NAMALWA (cell line): ENCODE data around the gene CST3.

Experiments used
- DNase-seq: peaks from one replicate; pipeline ENCODE4 v3.0.0-alpha.2; 2015; ENCODE audit warnings: low spot score

CST3 gene

DNA sequence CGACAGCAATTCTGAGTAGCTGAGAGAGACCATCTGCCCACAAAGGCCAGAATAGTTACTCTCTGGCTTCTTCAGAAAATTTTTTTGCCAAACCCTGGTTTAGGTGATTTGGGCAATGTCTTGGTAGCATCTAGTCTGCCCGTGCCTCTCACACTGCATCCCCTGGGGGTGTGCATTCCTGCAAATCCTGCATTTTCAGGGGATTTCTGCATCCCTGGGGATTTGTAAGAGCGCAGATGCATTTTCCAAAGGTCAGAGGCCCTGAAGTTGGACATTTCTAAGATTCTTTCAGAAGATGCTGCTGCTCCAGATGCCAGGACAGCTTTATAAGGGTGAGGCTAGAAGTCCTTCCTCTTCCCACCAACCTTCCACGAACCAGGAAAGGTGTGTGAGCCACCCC, 36.0 kb downstream of the CST3 start:
- DNase-seq: no peak

DNA sequence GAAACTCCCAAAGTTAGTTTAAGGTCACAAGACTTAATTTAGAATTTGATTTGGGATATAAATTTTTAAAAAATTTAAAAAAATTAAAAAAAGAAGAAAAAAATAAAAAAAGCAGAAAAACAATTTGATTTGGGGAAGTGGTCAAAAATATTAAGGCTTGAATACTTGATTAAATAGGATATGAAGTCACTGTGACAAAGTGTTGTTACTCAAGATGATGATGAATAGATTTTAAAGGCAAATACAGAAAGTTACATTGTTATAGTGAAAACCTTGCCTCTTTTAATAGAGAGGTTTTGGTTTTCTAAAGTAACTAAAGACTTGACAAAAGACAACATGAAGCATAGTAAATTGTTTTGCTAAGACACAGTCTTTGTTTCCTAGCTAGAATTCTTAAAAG, 39.3 kb downstream of the CST3 start:
- no peak for DNase-seq

DNA sequence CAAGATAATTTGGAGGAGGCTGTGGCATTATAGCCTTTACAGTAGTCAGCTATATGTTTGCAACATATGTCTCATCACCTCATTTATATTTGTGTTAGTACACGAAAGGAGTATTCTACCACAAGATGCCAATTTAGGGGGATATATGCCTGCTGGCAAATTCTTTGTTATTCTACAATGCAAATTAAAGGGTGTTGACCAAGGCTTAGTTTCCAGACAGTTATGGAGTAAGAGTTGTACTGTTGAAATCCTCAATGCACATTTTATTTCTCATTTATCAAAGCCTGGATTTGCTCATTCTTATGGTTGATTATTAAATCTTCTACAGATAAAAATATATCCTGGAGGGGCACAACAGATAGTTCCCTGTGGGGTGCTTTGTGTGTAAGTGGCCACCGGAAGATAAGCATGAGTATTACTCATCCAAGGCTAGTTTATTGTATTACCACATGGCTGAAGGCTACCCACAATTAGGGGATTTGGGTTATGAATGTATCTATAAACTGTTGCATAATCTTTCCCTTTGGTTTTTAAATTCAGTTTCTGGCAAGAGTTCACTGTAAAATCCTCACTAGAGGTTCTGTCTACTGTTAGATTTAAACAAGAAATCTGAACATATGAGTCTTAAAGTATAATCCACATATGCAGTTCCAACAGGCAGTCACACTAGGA, 41.0 kb downstream of the CST3 start:
- DNase-seq: no peak

DNA sequence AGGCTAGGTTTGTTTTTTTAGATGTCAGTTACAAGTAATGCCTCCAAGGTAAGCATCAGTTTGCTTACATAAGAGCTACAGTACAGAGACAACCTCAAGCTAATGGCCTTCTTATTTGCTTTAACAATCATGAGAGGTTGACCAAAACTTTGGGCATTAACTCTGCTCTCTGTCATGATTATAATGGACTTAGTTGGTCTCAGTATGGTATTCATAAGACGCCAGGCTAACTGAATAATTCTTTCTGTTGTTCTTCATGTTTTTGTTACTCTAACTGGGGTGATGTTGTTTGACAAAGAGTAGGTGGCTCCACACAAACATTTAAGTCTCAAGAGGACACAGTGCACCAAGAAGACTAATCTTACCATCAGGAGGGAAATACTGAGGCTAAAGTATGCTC, 41.8 kb downstream of the CST3 start:
- DNase-seq: no peak

DNA sequence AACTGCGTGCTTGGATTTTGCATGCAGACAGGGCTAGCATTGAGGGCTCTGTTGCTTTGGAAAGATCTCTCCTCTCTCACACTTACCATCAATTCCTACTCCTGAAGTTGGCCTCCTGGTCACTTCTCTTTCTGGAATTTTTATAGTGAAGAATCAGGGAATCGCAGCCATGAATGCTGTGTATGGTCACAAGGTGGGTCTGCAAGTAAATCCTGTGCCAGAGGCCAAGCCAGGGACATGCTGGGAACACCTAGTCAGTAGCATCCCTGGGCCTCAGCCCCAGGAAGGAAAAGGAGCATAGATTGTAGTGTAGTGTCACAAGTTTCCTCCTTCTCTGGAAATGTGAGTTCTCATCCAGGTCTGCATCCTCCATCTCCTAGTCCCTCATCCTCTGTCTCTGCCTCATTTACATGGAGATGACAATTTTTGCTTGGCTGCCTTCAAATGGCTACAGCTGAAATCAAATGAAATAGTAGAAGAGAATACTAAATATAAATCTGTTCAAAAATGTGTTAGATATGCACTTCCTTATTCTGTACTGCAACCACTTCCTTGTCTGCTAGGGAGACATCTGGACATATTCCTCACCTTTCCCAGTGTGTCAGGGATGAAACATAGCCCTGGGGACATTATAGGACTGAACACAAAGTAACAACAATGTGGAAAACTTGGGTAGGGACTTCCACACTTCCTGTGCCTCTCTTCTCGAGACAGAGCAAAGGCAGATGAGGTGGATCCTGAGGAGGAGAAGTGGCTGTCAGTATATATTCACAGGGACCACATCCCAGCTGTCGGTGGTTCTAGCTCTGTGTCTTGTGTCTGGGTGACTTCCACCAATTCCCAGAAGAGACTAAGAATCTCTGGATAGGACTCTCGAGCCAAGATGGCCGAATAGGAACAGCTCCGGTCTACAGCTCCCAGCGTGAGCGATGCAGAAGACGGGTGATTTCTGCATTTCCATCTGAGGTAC, 49.0 kb downstream of the CST3 start:
- peak; percentile 19 for DNase-seq

DNA sequence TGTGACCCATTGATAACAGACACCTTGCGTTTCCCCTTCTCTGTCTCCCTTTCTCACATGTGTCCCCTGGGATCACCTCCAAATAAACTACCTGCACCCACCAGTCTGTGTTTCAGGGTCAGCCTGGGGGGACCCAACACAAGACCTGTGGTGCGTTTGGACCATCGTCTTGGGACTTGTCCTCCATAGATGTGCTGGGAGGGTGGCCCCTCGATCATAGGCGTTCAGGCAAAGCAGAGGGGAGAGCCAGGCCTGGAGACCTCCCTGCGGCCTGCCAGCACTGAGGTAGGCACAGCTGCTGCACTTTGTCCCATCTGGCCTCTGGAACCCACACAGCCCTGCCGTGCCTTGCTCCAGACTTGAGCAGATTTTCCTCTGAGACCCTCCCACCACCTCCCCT, 50.1 kb downstream of the CST3 start:
- DNase-seq: no peak

DNA sequence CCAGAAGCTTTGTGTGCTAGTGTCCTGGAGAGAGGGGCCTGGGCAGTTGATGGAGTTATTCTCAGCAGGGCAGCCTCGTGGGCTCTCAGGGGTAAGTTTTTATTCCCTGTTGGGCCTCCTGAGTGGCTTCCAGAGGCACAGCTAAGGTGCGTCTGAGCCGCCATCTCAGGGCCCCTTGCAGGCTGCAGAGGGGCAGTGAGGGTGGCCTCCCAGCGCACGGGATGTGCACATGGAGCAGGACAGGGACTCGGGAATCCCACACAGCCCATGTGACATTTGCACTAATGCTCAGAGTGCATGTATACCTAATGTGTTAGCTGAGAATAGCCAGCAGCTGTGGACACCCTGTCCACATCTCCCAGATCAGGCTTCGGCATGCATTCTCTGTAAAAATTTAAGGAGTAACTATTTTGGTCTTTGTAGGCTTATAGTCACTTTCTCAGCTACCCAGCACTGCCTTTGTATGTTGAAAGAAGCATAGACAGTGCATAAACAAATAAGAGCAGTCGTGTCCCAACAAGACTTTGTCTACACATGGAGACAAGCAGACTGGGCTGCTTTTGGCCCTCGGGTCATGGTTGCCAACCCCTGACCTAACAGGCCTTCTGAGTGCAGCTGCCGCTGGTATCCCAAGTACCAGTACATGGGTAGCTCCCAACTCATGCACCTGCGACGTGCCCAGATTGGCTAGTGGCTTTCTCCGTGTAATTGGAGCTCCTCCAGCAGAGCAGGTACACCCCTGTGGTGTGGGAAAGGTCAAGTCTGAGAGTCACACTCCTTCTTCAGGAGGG, 50.8 kb downstream of the CST3 start:
- DNase-seq: no peak

DNA sequence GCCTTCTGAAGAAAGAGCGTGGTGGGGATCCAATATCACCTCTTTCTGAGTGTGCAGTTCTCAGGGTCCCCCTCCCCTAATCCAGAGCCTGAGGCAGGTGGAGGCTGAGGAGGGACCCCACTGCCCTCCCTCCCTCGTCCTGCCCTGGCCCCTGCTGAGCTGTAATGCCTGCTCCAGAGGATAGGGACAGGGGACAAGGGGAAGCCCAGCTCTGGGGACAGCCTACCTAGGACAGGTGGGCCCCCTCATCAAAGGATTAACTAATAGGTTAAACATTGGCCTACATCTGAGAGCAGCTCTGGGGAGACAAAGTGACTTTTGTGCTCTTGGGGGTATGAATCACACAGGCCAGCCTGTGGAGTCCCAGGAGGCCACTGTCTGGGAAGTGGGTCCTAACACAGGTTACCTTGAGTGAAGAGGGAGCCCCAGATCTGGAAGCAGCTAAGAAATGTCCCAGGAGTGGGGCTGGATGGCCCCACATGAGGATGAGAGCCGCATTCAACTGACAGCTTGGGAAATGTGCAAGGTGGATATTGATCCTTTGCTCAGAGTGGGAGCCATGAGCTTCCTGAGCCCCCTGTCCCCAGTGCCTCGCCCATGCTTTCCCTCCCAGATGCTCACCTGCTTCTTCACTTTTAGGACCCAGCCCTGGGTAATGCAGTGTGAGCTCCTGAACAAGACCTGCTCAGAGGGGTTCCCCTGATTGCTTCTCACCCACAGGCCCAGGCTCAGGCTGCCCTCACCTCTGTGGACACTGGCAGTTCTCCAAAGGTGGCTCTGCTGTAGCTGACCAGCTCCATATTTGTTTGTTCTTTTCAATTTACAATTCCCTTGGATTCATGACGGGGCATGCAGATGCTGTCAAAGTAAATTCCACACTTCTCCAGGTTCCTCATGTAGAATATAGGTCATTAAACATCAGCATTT, 51.7 kb downstream of the CST3 start:
- no peak for DNase-seq

DNA sequence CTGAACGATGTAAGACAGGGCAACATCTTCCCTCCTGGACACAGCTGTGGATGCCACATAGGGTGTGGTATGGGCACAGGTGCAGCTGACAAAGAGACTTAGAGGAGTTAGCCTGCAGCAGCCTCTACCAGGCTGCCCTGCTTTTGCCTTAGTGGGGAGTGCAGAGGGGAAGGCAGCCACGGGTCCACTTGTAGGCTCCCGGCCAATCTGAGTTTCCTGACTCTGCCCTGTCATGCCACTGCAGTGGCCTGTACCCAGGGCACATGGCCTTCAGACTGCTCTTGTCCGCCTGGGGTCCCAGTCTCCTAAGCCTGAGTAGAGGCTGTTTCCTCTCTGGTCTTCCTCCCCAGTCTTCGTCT, 52.3 kb downstream of the CST3 start:
- DNase-seq: no peak

DNA sequence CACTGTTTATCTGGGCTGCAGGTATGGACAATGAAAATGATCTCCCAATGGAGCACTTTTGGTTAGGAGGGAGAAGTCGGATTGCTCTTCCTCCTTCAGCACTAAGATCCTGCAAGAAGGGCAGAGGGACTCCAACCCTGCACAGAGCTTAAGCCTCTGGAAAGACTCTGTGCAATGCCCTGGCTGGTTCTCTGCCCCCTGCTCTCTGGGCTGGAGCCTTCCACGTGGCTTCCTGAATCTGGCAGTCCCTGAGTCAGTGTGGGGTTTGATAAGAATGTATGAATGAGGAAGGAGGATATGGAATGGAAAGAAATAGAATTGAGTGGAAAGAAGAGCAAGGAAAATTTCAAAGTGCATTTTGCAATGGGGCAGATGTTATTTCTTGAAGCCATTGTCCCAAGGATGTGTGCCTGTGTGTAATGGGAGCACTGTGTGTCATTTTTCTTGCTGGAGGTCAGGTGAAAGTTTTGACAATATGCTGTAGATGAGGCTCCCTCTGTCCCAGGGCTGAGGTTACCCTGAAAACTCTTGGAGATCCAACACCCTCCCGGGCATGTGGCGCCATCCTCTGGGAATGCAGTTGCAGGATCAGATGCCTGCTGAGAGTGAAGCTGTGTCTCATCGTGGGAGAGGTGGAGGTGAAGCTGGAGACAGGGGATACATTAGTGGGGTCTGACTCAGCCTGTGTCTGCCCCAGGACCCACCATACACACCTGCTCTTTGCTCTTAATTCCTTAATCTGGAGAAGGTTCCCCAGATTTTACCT, 53.1 kb downstream of the CST3 start:
- DNase-seq: no peak
